H1 (cell line): ENCODE data around the gene PRKCI. TPM values are rescaled to one million over a fixed set of nuclear protein-coding genes. Genes with fewer than 3 reads are reported as not detected.

Source experiments
- CBX5 ChIP-seq: fragments of 300-800, 300-1000 bp; sonication (generic); IDR thresholded peaks from 2 replicates; pipeline ENCODE4 v1.7.1; 2016; ENCODE audit warnings: antibody characterized with exemption, low read length, low read depth
- CHD1 ChIP-seq: IDR thresholded peaks from 2 replicates; pipeline ENCODE4 v1.6.1; 2012; ENCODE audit warnings: low read depth, low read length, improper control_type of control experiment
- FOSL1 ChIP-seq: IDR thresholded peaks from 2 replicates; pipeline ENCODE4 v1.6.1; 2011; ENCODE audit warnings: mild to moderate bottlenecking, low read depth, low read length, moderate library complexity; ENCODE audit not compliant: insufficient read depth
- GABPA ChIP-seq: IDR thresholded peaks from 2 replicates; pipeline ENCODE4 v1.6.1; 2011; ENCODE audit warnings: mild to moderate bottlenecking, low read length, moderate library complexity, borderline replicate concordance; ENCODE audit not compliant: insufficient read depth
- SIRT6 ChIP-seq: IDR thresholded peaks from one replicate; pipeline ENCODE4 v1.7.1; 2012; ENCODE audit warnings: low read length, inconsistent platforms
- polyA plus RNA-seq, 7 experiments: library from polyadenylated mRNA; depleted of rRNA in 3 of 7; stranded (reverse) in 5 of 7; unstranded in 2 of 7; fragments of >200 nt in 5 of 7; fragments of 200-250 nt in 2 of 7; gene quantifications; 1 replicate in 5 of 7; 2 replicates in 1 of 7; 4 replicates in 1 of 7; pipeline versions ENCODE4 v1.2.1 to v1.2.3, GENCODE V29; 2011 to 2013; ENCODE audit warnings: missing spikeins in 2 of 7, mixed read lengths in 2 of 7
- total RNA-seq: library from RNA; stranded (reverse); fragmentation: NEBNext Ultra II Directional; extraction: Animal tissue kit (Norgen Biotek cat#: 25700); gene quantifications from 2 replicates; pipeline ENCODE4 v1.2.1, GENCODE V29; 2021

Gene PRKCI
- total and polyA plus RNA-seq, 2 of the 8 experiments (the other 6 are each of a cell fraction or from before 2014, with no cell fraction given) = 24.3 to 100.0 TPM

DNA sequence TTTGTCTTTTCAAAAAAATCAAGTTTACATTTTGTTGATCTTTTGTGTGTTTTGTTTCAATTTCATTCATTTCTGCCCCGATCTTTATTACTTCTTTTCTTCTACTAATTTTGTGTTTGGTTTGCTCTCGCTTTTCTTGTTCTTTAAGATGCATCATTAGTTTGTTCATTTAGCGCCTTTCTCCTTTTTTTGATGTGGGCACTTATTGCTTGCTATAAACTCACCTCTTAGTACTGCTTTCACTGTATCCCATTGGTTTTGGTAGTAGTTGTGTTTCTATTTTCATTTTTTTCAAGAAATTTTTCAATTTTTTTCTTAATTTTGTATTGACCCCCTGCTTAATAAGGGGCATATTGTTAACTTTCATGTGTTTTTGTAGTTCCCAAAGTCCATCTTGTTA is 34.4 kb downstream of the PRKCI start (continued):
- TF ChIP-seq CHD1 (no peak), CBX5 (no peak), SIRT6 (no peak), GABPA (no peak), FOSL1 (no peak)
